Heart right ventricle (tissue), 16 donors: ENCODE data around the gene TDP1. TPM values are rescaled to one million over a fixed set of nuclear protein-coding genes. Genes with fewer than 3 reads are reported as not detected.

Source experiments
- ATAC-seq, 8 donors: fragments of 200-7000 bp; cut with Tn5 transposase; one replicate each; pipeline ENCODE4 v1.9.1; 2020; ENCODE audit warnings: mild to moderate bottlenecking in 8 of 8, moderate library complexity in 8 of 8, moderate number of reproducible peaks in 1 of 8
- DNase-seq, 2 donors: peaks; one replicate each; pipeline ENCODE4 v3.0.0-alpha.2; 2020
- H3K27ac ChIP-seq, 10 donors: fragments of 200-600 bp; sonication (generic) in 2 of 10; one replicate each; pipeline versions ENCODE4 v1.5.0 to v1.8.0; 2020 to 2022; ENCODE audit warnings: mild to moderate bottlenecking in 3 of 10
- H3K27me3 ChIP-seq, 7 donors: fragments of 200-600 bp; one replicate each; pipeline ENCODE4 v1.8.0; 2021 to 2022; ENCODE audit warnings: mild to moderate bottlenecking in 2 of 7
- H3K36me3 ChIP-seq, 9 donors: fragments of 200-600 bp; sonication (generic) in 1 of 9; one replicate each; pipeline versions ENCODE4 v1.5.0 to v1.8.0; 2020 to 2022; ENCODE audit warnings: mild to moderate bottlenecking in 2 of 9
- H3K4me1 ChIP-seq, 9 donors: fragments of 200-600 bp; sonication (generic) in 1 of 9; one replicate each; pipeline versions ENCODE4 v1.5.0 to v1.8.0; 2020 to 2022; ENCODE audit warnings: mild to moderate bottlenecking in 4 of 9
- H3K4me3 ChIP-seq, 10 donors: fragments of 200-600 bp; sonication (generic) in 2 of 10; one replicate each; pipeline versions ENCODE4 v1.5.0 to v1.8.0; 2020 to 2022; ENCODE audit warnings: mild to moderate bottlenecking in 7 of 10, moderate library complexity in 2 of 10
- H3K9me3 ChIP-seq, 11 donors: fragments of 200-600 bp in 10 of 11; sonication (generic) in 2 of 11; one replicate each; pipeline versions ENCODE4 v1.5.0 to v1.8.0; 2013 to 2022; ENCODE audit warnings: mild to moderate bottlenecking in 2 of 11, control low read depth in 1 of 11, moderate library complexity in 1 of 11
- CTCF ChIP-seq, 9 donors: fragments of 200-600 bp; sonication (generic) in 2 of 9; IDR thresholded peaks; one replicate each; pipeline versions ENCODE4 v1.5.0 to v1.8.0; 2021 to 2022; ENCODE audit warnings: antibody characterized with exemption in 9 of 9, mild to moderate bottlenecking in 5 of 9, moderate library complexity in 1 of 9
- WGBS, 2 donors: extraction: QIAGEN DNeasy Blood & Tissue Kit; methylation state at CpG; one replicate each; pipeline ENCODE4 v1.1.7; 2013; ENCODE audit warnings: inconsistent platforms in 1 of 2; 5-methylcytosine and 5-hydroxymethylcytosine counted together
- intact Hi-C, 10 donors: fragments of 100-400 bp; cut with DNase I; formaldehyde crosslinking; loops; one replicate each; pipeline versions ENCODE4 v1.11.1 to v1.14.2; 2022
- polyA plus RNA-seq, 2 donors: library from polyadenylated mRNA; stranded (reverse); fragments of 200-250 nt; gene quantifications; one replicate each; pipeline ENCODE4 v1.2.3, GENCODE V29; 2013
- total RNA-seq, 10 donors: library from RNA; stranded (reverse); fragmentation: NEBNext Ultra II Directional in 3 of 10; extraction: Animal tissue kit (Norgen Biotek cat#: 25700) in 3 of 10; gene quantifications; one replicate each; pipeline versions ENCODE4 v1.2.1 to v1.2.4, GENCODE V29; 2021 to 2023
- donor health status: Arrhythmogenic right ventricular cardiomyopathy.
- donor health status: ischemic (EF 13 %, LVEDD 7.1; RV severe dilation, severe dysfunction).
- donor health status: healthy with polysubstance abuse.
- donor health status: DM: no; HTN: yes; CAD: no.
- donor health status: DM: no; HTN: no; CAD: no.
- donor health status: ischemic (EF 25% LVEDD 6.9; RV normal size, moderate dysfunction).
- donor health status: ischemic (EF 25% LVEDD 5.7; RV mildly dilated, moderate dysfunction).
- donor health status: healthy.
- donor health status: DM: yes; HTN: yes; CAD: no.
- donor health status: Ischemic cardiomyopathy.
- donor health status: ischemic (EF 35%, LVEDD 5.7; RV mildly dilated, moderate dysfunction).
- donor health status: nonischemic (EF 11% LVEDD 7.7; RV severe dilation, severe dysfunction).
- donor health status: DM: yes; HTN: yes; CAD: no.
- donor health status: PGD.
- donor health status: ischemic (EF 29% LVEDD 5.4; RV normal size, mild dysfunction).
- donor health status: nonischemic (EF 23%, LVEDD 6.1; RV moderate dilation, normal function).

Gene TDP1
- total and polyA plus RNA-seq, 12 donors = 0.80 to 7.1 (median 3.2) TPM

DNA sequence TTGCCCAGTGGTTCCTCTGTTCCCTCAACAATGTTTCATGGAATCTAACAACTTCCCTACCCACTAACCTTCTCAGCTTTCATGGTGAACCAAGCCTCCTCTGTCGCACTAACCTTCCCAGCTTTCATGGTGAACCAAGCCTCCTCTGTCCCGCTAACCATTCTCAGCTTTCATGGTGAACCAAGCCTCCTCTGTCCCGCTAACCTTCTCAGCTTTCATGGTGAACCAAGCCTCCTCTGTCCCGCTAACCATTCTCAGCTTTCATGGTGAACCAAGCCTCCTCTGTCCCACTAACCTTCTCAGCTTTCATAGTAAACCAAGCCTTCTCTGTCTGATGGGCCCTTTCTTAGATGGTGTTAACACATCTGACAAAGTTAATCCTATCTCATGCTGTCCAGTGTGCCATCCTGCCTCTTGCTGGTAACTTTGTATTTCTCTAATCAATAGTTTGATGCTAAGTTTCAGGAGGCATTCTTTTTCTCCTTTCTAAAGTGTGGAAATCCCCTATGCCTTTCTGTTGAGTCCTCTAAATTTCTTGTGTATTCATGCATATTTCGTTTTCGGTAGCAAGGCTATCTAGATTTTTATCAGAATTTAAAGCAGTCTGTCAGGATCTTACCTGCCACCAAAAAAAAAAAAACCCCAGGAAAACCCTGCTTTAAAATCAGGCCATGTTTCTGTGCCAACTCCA, 79.3 kb downstream of the TDP1 start:
- H3K36me3 ChIP-seq = peaks cover 0 to 75% (median 8%) of the 10 kb centered on the region in 9 donors
- H3K27ac ChIP-seq = no peak overlapping the region
- H3K9me3 ChIP-seq = peaks cover 0 to 15% (median 0%) of the 10 kb centered on the region in 11 donors
- no peak overlapping the region for H3K4me3 ChIP-seq
- no peaks in the 10 kb centered on the region for H3K4me1 ChIP-seq
- TF ChIP-seq CTCF (IDR thresholded peaks at IDR 0.05) = no peak
- ATAC-seq (no peak), DNase-seq (no peak)
- intact Hi-C loops = no loop called here
- no peaks in the 10 kb centered on the region for H3K27me3 ChIP-seq
- WGBS, 2 donors = 97 to 98% methylated on average over 6 of the region's 6 CpGs

DNA sequence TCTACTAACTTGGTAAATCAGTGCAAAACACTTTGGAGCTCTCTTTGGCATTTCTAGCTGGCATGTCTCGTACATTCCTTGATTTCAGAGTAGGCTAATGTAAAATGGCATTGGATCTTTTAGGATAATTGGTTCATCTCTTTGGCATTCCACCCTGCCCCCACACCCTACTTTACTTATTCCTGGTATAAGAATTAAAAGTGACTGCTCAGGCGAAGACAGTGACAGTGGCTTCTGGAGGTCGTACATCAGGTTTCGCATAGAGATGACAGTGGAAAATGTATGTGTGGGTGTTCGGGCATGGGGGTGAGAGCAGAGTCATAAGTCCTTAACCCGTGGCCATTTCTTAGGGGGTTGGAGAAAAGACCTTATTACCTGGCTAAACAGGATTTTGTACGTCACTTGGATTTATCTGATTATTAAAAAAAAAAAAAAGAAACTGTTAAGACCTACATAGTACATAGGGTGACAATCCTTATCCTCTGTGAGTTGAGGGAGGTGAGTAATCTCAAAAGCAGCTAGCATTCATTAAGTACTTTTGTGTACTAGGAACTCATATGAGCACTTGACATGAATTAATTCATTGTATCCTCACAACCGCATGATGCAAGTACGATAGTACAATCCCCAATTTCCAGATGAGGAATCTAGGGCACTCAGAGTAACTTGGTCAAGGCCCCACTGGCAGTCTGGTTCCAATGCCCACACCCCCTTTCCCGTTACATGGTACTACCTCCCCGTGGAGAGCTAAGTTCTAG, 83.7 kb downstream of the TDP1 start:
- no peak for TF ChIP-seq CTCF (IDR thresholded peaks at IDR 0.05)
- ATAC-seq = no peak
- Histone ChIP-seq H3K27me3 (no peaks in the 10 kb centered on the region), H3K9me3 (peaks cover 0 to 15% (median 0%) of the 10 kb centered on the region in 11 donors), H3K27ac (no peak overlapping the region), H3K4me3 (no peak overlapping the region), H3K4me1 (no peaks in the 10 kb centered on the region), H3K36me3 (peaks cover 0 to 78% (median 3%) of the 10 kb centered on the region in 9 donors)
- intact Hi-C loops = no loop called here
- 97% methylated on average over 11 of the region's 11 CpGs for WGBS, 2 donors
- DNase-seq = no peak

- Histone ChIP-seq H3K27me3 (no peaks in the 10 kb centered on the region), H3K4me3 (no peak overlapping the region), H3K27ac (no peak overlapping the region), H3K9me3 (peaks cover 0 to 15% (median 0%) of the 10 kb centered on the region in 11 donors), H3K4me1 (peaks cover 0 to 2% (median 0%) of the 10 kb centered on the region in 9 donors), H3K36me3 (peaks cover 0 to 76% (median 3%) of the 10 kb centered on the region in 9 donors)
- DNase-seq (no peak), ATAC-seq (no peak)
- intact Hi-C loops = no loop called here
- no peak for TF ChIP-seq CTCF (IDR thresholded peaks at IDR 0.05)
- 78 to 80% methylated on average over 3 of the region's 3 CpGs for WGBS, 2 donors
Observed at GRCh38 chr14:90040411-90040810, 84.7 kb downstream of the TDP1 start.

GRCh38 chr14:90042496-90043252, 86.9 kb downstream of the TDP1 start:
- ATAC-seq = no peak
- intact Hi-C loops = no loop called here
- Histone ChIP-seq H3K27me3 (no peaks in the 10 kb centered on the region), H3K4me3 (no peak overlapping the region), H3K27ac (no peak overlapping the region), H3K9me3 (peaks cover 0 to 8% (median 0%) of the 10 kb centered on the region in 11 donors), H3K36me3 (peaks cover 0 to 59% (median 1%) of the 10 kb centered on the region in 9 donors), H3K4me1 (peaks cover 0 to 5% (median 0%) of the 10 kb centered on the region in 9 donors)
- 94 to 95% methylated on average over 9 of the region's 9 CpGs for WGBS, 2 donors
- DNase-seq = no peak
- TF ChIP-seq CTCF (IDR thresholded peaks at IDR 0.05) = no peak
